ENCODE results near the gene CEP72. TPM values are rescaled to one million over a fixed set of nuclear protein-coding genes. Genes with fewer than 3 reads are reported as not detected.

CEP72 gene
- total and polyA plus RNA-seq, 2 of the 13 experiments (the other 11 are each of a cell fraction or from before 2014, with no cell fraction given), result 3.4 to 9.4 TPM

DNA sequence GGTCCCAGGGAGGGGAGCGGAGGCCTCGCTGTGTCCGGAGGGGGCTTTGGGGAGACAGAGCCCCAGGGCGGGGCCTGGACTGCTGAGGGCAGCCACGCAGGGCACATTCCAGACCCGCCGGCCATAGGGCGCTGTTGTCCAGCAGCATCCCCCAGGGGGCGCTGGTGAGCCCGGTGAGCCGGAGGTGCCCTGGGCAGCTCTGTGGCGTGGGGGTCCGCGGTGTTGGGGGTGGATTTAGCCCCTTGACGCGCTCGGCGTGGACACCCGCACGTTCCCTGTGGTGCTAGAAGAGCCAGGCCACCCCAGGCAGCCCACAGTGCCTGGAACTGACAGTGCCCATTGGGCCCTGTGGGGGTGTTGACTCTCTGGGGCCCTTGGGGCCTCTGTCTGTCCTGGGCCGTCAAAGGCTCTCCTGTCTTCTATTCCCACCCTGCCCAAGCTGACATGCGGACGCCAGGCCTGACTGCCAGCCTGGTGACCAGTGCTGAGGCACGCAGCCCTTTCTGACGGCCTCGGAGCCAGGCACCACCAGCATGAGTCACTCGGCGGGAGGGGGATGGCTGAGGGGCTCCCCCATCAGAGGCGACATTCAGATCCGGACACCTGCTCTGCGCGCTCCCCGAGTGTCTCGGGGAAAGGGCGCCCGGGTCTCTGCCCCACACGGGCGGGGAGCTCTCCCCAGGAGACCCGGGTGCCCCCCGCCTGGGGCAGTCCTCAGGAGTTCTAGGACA lies 57.1 kb downstream of the CEP72 start (continued):
- TF ChIP-seq, protein P1, sequence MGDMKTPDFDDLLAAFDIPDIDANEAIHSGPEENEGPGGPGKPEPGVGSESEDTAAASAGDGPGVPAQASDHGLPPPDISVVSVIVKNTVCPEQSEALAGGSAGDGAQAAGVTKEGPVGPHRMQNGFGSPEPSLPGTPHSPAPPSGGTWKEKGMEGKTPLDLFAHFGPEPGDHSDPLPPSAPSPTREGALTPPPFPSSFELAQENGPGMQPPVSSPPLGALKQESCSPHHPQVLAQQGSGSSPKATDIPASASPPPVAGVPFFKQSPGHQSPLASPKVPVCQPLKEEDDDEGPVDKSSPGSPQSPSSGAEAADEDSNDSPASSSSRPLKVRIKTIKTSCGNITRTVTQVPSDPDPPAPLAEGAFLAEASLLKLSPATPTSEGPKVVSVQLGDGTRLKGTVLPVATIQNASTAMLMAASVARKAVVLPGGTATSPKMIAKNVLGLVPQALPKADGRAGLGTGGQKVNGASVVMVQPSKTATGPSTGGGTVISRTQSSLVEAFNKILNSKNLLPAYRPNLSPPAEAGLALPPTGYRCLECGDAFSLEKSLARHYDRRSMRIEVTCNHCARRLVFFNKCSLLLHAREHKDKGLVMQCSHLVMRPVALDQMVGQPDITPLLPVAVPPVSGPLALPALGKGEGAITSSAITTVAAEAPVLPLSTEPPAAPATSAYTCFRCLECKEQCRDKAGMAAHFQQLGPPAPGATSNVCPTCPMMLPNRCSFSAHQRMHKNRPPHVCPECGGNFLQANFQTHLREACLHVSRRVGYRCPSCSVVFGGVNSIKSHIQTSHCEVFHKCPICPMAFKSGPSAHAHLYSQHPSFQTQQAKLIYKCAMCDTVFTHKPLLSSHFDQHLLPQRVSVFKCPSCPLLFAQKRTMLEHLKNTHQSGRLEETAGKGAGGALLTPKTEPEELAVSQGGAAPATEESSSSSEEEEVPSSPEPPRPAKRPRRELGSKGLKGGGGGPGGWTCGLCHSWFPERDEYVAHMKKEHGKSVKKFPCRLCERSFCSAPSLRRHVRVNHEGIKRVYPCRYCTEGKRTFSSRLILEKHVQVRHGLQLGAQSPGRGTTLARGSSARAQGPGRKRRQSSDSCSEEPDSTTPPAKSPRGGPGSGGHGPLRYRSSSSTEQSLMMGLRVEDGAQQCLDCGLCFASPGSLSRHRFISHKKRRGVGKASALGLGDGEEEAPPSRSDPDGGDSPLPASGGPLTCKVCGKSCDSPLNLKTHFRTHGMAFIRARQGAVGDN (CRISPR knock-in tag; IDR thresholded peaks at IDR 0.05), result peak; percentile 37; the same call in 1 of the 2 replicates
- TF ChIP-seq HHEX (CRISPR knock-in tag; IDR thresholded peaks at IDR 0.05) (no peak), ZNF577 (CRISPR knock-in tag; IDR thresholded peaks at IDR 0.05; ENCODE audit: borderline replicate concordance, low read depth) (no peak), KLF13 (CRISPR knock-in tag; IDR thresholded peaks at IDR 0.05) (no peak), HMG20B (CRISPR knock-in tag; conservative IDR thresholded peaks at IDR 0.05) (no peak), ESRRA (CRISPR knock-in tag; IDR thresholded peaks at IDR 0.05; ENCODE audit: low read depth) (no peak), STAG1 (CRISPR knock-in tag; IDR thresholded peaks at IDR 0.05) (peak; percentile 47), MIER2 (CRISPR knock-in tag; IDR thresholded peaks at IDR 0.05) (no peak), ZNF34 (CRISPR knock-in tag; IDR thresholded peaks at IDR 0.05; ENCODE audit: borderline replicate concordance) (no peak)
- TF ChIP-seq, protein P2, sequence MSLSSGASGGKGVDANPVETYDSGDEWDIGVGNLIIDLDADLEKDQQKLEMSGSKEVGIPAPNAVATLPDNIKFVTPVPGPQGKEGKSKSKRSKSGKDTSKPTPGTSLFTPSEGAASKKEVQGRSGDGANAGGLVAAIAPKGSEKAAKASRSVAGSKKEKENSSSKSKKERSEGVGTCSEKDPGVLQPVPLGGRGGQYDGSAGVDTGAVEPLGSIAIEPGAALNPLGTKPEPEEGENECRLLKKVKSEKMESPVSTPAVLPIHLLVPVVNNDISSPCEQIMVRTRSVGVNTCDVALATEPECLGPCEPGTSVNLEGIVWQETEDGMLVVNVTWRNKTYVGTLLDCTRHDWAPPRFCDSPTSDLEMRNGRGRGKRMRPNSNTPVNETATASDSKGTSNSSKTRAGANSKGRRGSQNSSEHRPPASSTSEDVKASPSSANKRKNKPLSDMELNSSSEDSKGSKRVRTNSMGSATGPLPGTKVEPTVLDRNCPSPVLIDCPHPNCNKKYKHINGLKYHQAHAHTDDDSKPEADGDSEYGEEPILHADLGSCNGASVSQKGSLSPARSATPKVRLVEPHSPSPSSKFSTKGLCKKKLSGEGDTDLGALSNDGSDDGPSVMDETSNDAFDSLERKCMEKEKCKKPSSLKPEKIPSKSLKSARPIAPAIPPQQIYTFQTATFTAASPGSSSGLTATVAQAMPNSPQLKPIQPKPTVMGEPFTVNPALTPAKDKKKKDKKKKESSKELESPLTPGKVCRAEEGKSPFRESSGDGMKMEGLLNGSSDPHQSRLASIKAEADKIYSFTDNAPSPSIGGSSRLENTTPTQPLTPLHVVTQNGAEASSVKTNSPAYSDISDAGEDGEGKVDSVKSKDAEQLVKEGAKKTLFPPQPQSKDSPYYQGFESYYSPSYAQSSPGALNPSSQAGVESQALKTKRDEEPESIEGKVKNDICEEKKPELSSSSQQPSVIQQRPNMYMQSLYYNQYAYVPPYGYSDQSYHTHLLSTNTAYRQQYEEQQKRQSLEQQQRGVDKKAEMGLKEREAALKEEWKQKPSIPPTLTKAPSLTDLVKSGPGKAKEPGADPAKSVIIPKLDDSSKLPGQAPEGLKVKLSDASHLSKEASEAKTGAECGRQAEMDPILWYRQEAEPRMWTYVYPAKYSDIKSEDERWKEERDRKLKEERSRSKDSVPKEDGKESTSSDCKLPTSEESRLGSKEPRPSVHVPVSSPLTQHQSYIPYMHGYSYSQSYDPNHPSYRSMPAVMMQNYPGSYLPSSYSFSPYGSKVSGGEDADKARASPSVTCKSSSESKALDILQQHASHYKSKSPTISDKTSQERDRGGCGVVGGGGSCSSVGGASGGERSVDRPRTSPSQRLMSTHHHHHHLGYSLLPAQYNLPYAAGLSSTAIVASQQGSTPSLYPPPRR (CRISPR knock-in tag; IDR thresholded peaks at IDR 0.05; ENCODE audit: borderline replicate concordance), result no peak
- TF ChIP-seq, protein P3, sequence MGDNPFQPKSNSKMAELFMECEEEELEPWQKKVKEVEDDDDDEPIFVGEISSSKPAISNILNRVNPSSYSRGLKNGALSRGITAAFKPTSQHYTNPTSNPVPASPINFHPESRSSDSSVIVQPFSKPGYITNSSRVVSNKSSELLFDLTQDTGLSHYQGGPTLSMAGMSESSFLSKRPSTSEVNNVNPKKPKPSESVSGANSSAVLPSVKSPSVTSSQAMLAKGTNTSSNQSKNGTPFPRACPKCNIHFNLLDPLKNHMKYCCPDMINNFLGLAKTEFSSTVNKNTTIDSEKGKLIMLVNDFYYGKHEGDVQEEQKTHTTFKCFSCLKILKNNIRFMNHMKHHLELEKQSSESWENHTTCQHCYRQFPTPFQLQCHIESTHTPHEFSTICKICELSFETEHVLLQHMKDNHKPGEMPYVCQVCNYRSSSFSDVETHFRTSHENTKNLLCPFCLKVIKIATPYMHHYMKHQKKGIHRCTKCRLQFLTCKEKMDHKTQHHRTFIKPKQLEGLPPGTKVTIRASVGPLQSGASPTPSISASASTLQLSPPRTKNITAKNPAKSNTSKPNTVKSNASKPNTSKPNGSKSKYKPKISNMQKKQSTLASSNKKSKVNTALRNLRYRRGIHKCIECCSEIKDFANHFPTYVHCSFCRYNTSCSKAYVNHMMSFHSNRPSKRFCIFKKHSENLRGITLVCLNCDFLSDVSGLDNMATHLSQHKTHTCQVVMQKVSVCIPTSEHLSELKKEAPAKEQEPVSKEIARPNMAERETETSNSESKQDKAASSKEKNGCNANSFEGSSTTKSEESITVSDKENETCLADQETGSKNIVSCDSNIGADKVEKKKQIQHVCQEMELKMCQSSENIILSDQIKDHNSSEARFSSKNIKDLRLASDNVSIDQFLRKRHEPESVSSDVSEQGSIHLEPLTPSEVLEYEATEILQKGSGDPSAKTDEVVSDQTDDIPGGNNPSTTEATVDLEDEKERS (CRISPR knock-in tag; IDR thresholded peaks at IDR 0.05), result no peak
- TF ChIP-seq, protein P4, sequence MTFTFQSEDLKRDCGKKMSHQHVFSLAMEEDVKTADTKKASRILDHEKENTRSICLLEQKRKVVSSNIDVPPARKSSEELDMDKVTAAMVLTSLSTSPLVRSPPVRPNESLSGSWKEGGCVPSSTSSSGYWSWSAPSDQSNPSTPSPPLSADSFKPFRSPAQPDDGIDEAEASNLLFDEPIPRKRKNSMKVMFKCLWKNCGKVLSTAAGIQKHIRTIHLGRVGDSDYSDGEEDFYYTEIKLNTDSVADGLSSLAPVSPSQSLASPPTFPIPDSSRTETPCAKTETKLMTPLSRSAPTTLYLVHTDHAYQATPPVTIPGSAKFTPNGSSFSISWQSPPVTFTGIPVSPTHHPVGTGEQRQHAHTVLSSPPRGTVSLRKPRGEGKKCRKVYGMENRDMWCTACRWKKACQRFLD (CRISPR knock-in tag; IDR thresholded peaks at IDR 0.05; ENCODE audit: borderline replicate concordance), result no peak
- TF ChIP-seq, protein P5, sequence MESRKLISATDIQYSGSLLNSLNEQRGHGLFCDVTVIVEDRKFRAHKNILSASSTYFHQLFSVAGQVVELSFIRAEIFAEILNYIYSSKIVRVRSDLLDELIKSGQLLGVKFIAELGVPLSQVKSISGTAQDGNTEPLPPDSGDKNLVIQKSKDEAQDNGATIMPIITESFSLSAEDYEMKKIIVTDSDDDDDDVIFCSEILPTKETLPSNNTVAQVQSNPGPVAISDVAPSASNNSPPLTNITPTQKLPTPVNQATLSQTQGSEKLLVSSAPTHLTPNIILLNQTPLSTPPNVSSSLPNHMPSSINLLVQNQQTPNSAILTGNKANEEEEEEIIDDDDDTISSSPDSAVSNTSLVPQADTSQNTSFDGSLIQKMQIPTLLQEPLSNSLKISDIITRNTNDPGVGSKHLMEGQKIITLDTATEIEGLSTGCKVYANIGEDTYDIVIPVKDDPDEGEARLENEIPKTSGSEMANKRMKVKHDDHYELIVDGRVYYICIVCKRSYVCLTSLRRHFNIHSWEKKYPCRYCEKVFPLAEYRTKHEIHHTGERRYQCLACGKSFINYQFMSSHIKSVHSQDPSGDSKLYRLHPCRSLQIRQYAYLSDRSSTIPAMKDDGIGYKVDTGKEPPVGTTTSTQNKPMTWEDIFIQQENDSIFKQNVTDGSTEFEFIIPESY (CRISPR knock-in tag; IDR thresholded peaks at IDR 0.05), result peak; percentile 99

Data from HepG2 (cell line).